NT2/D1 (cell line): ENCODE results near the gene GMDS.

Experiments used
- DNase-seq: peaks from one replicate; pipeline ENCODE4 v3.0.0-alpha.2; 2011; ENCODE audit warnings: low read depth, low spot score
- H3K27me3 ChIP-seq: 2 replicates; pipeline ENCODE4 v1.6.0; 2011; ENCODE audit warnings: mild to moderate bottlenecking; ENCODE audit not compliant: insufficient read length, insufficient read depth
- H3K36me3 ChIP-seq: 2 replicates; pipeline ENCODE4 v1.6.1; 2011; ENCODE audit warnings: mild to moderate bottlenecking, low read length, mixed read lengths; ENCODE audit not compliant: insufficient read depth, insufficient read length
- H3K4me1 ChIP-seq: 2 replicates; pipeline ENCODE4 v1.5.1; 2011; ENCODE audit not compliant: insufficient read depth, insufficient read length
- H3K4me3 ChIP-seq: 2 replicates; pipeline ENCODE4 v1.5.1; 2011; ENCODE audit warnings: low read depth; ENCODE audit not compliant: insufficient read length
- H3K9ac ChIP-seq: 2 replicates; pipeline ENCODE4 v1.6.0; 2011; ENCODE audit warnings: low read depth; ENCODE audit not compliant: insufficient read length
- H3K9me3 ChIP-seq: 2 replicates; pipeline ENCODE4 v1.5.1; 2011; ENCODE audit warnings: mild to moderate bottlenecking, low read length; ENCODE audit not compliant: insufficient read depth
- SUZ12 ChIP-seq: IDR thresholded peaks from 2 replicates; pipeline ENCODE4 v1.6.1; 2011; ENCODE audit not compliant: insufficient read length, insufficient read depth; ENCODE audit errors: extremely low read depth
- YY1 ChIP-seq: IDR thresholded peaks from 2 replicates; pipeline ENCODE4 v1.6.1; 2011; ENCODE audit not compliant: insufficient read length, insufficient read depth
- ZNF274 ChIP-seq: IDR thresholded peaks from 2 replicates; pipeline ENCODE4 v1.6.1; 2011; ENCODE audit warnings: mild to moderate bottlenecking, low read depth, low read length

The GMDS gene

DNA sequence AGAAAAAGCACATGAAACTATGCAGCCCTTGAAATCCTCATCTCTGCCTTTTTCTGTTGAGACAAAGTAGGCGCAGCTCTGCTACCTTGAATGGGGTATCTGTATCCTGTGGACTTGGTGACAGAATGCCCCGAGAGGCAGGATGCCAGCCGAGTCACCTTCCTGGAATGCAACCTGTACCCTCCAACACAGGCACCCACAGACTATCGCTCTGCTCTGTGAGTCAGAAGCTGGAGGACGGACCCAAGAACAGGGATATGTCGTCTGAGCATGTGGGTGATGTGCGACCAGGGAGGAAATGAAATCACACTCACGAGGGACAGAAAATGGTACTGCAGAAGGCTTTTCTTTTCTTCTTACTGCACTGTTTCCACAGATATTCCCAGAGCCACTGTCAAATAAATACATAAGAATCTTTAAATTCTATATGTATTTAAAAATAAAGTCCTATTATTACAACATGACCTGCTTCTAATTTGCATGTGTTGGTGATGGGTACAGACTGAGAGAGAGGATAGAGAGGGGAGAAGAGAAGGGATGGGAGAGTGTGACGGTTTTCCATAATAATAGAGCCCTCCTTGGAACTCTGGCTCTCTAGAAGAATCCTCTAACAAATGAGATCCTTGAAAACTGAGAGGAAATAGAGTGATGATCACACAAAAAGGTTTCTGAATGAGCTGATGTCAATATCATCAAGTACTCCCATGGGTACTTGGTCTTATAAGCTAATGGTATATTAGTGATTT, 327.6 kb downstream of the GMDS start:
- Histone ChIP-seq H3K27me3 (no peaks in the 10 kb centered on the region), H3K4me1 (no peaks in the 10 kb centered on the region), H3K36me3 (no peaks in the 10 kb centered on the region), H3K9me3 (no peaks in the 10 kb centered on the region; the same call in 1 of the 2 replicates), H3K4me3 (no peak overlapping the region), H3K9ac (no peak overlapping the region)
- no peak for DNase-seq
- no peak for TF ChIP-seq SUZ12
- no peak for TF ChIP-seq ZNF274
- no peak for TF ChIP-seq YY1

DNA sequence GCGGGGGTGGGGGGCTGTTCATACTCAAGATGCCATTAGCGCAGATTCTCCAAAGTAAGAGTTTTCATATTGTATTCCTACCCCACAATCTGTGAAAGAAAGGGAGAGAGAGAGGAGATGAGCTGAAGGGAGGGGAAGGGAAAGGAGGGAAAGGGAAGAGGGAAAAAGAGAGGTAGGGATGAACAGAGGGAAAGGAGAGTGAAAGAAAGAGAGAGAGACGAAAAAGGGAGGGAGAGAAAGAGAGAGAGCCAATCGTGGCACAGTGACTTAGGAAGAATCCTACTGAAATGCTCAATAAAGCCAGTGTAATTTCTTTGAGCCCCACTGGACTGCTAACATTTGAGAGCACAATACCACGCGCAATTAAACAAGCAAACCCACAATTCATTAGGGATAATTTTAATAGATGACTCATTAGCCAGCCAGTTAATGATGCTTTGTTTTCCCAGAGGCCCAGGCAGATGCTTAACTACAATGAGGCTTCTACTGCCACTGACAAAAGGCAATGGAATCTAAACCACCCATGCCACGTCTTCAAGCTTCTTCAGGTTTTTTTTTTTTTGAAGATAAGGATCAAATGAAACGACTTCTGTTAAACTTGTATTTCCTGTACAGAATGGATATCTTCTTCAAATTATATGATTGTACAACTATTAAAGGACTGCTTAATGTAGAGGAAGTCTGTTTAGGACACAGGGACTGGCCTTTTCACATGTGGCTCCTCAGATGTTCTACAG, 328.9 kb downstream of the GMDS start:
- no peak for DNase-seq
- Histone ChIP-seq H3K9ac (no peak overlapping the region), H3K36me3 (no peaks in the 10 kb centered on the region), H3K27me3 (no peaks in the 10 kb centered on the region), H3K4me1 (no peaks in the 10 kb centered on the region), H3K4me3 (no peak overlapping the region), H3K9me3 (no peaks in the 10 kb centered on the region; the same call in 1 of the 2 replicates)
- TF ChIP-seq YY1, result no peak

DNA sequence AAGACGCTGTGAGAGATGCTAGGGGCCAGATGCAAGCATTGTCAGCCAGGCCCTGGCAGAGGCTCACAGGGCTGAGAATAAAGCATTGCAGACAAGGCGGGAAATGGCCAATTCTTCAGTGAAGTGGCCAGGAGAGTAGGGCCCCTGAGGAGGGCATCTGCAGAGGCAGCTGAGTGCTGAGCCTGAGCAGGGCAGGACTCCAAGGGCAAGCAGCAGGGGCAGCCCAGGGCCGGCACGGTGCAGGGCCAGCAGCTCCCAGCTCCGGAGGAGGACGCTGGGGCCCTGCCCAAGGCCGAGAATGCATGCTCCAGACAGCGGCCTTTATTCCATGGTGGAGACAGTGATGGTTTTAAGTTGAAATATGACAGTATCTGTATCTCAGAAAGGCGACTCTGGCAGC, 330.2 kb downstream of the GMDS start:
- no peak for TF ChIP-seq SUZ12
- TF ChIP-seq ZNF274, result no peak
- no peak for TF ChIP-seq YY1
- Histone ChIP-seq H3K27me3 (no peaks in the 10 kb centered on the region), H3K4me3 (no peak overlapping the region), H3K4me1 (no peaks in the 10 kb centered on the region), H3K36me3 (no peaks in the 10 kb centered on the region), H3K9ac (no peak overlapping the region), H3K9me3 (no peaks in the 10 kb centered on the region; the same call in 1 of the 2 replicates)
- no peak for DNase-seq

- TF ChIP-seq ZNF274, result no peak
- no peak for TF ChIP-seq YY1
- TF ChIP-seq SUZ12, result no peak
- DNase-seq, result no peak
- no peaks in the 10 kb centered on the region for H3K9me3 ChIP-seq
- no peak overlapping the region for H3K9ac ChIP-seq
- H3K36me3 ChIP-seq, result no peaks in the 10 kb centered on the region
- H3K27me3 ChIP-seq, result no peaks in the 10 kb centered on the region
- H3K4me1 ChIP-seq, result no peaks in the 10 kb centered on the region
- H3K4me3 ChIP-seq, result no peak overlapping the region
Observed at GRCh38 chr6:1913577-1913976, 331.8 kb downstream of the GMDS start.

- Histone ChIP-seq H3K9me3 (no peaks in the 10 kb centered on the region), H3K36me3 (no peaks in the 10 kb centered on the region), H3K4me1 (no peaks in the 10 kb centered on the region), H3K9ac (no peak overlapping the region), H3K4me3 (no peak overlapping the region), H3K27me3 (no peaks in the 10 kb centered on the region)
- TF ChIP-seq ZNF274, result no peak
- no peak for TF ChIP-seq SUZ12
- TF ChIP-seq YY1, result no peak
- no peak for DNase-seq
Observed at GRCh38 chr6:1912731-1913130, 332.7 kb downstream of the GMDS start.

GRCh38 chr6:1911474-1911873, 333.9 kb downstream of the GMDS start:
- Histone ChIP-seq H3K9ac (no peak overlapping the region), H3K36me3 (no peaks in the 10 kb centered on the region), H3K9me3 (no peaks in the 10 kb centered on the region), H3K27me3 (no peaks in the 10 kb centered on the region), H3K4me1 (no peaks in the 10 kb centered on the region), H3K4me3 (no peak overlapping the region)
- no peak for DNase-seq
- TF ChIP-seq ZNF274 (no peak), SUZ12 (no peak), YY1 (no peak)

DNA sequence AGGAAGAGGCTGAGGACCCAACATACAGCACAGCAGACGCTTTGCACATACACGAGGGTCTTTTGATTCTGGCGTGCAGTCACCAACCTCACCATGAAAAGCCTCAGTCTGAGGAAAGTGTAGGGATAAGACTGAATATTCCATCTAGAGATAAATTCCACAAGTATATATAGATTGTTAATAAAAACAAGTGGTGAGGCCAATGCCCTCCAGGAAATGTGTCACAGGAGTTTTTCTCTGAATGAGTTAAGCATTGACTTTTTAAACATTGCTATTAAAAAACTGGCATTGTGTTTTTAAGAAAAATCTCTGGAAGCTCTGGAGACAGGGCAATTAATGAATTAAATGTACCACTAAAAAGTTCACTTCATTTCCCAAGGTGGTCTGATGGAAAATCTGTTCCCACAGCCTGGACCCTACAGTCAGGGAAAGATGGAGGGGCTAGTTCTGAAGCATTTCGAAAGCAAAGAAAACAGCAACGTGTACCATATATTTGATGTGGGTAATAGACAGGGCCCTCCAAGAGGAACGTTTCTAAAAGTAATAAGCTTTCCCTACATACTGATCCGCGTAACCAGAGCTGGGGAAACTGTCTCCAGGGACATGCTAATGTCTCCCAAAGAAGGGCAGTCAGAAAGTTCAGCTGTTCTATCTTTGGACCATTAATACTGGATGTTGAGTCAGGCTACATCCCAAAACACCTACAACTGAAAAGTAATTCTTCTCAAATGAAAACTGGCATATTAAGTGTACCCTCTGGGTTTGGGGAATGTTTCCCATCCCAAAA, 334.6 kb downstream of the GMDS start:
- no peak overlapping the region for H3K4me3 ChIP-seq
- H3K9ac ChIP-seq, result no peak overlapping the region
- H3K9me3 ChIP-seq, result no peaks in the 10 kb centered on the region
- no peak for TF ChIP-seq YY1
- no peak for TF ChIP-seq ZNF274
- TF ChIP-seq SUZ12, result no peak
- no peak for DNase-seq
- H3K4me1 ChIP-seq, result no peaks in the 10 kb centered on the region
- no peaks in the 10 kb centered on the region for H3K36me3 ChIP-seq
- H3K27me3 ChIP-seq, result no peaks in the 10 kb centered on the region
